SHP77 (cell line): ENCODE results near the gene CPED1.

Experiments
- DNase-seq, 2 experiments: peaks; one replicate each; lab custom pipeline; 2025; lab: John Stamatoyannopoulos, UW

The CPED1 gene

GRCh38 chr7:120988591-120989256 is at the start of gene CPED1:
CPED1 (plus strand) TSS chr7:120988711; CDS start chr7:120989622, 911 bp downstream.
- DNase-seq, result peak; percentile 7 to 70

- DNase-seq, result no peak
These were observed 49.2 kb upstream of the CPED1 start for GRCh38 chr7:120939345-120939744.

- DNase-seq, result no peak
These were observed 47.4 kb upstream of the CPED1 start for GRCh38 chr7:120941064-120941463.

GRCh38 chr7:120941856-120942255 is 46.7 kb upstream of the CPED1 start:
- no peak for DNase-seq

GRCh38 chr7:120942861-120943260 is 45.6 kb upstream of the CPED1 start:
- DNase-seq, result no peak

- no peak for DNase-seq
These were observed 43.5 kb upstream of the CPED1 start for GRCh38 chr7:120944826-120945562.

GRCh38 chr7:120947980-120948379 is 40.5 kb upstream of the CPED1 start:
- no peak for DNase-seq

GRCh38 chr7:120949393-120949911 is 39.1 kb upstream of the CPED1 start:
- no peak for DNase-seq

- DNase-seq, result no peak
These were observed 38.4 kb upstream of the CPED1 start for GRCh38 chr7:120949998-120950538.

- DNase-seq, result peak; percentile 97
These were observed 37.8 kb upstream of the CPED1 start, which contains the start of gene ING3 for GRCh38 chr7:120950539-120951308. ING3 (plus strand) TSS chr7:120950777; CDS start chr7:120950897, 120 bp downstream.

GRCh38 chr7:120951309-120951699 is 37.2 kb upstream of the CPED1 start:
- DNase-seq, result no peak

- DNase-seq, result no peak
These were observed 36.7 kb upstream of the CPED1 start for GRCh38 chr7:120951826-120952225.

GRCh38 chr7:120955577-120956149 is 32.8 kb upstream of the CPED1 start:
- no peak for DNase-seq

GRCh38 chr7:120959929-120960484 is 28.5 kb upstream of the CPED1 start:
- DNase-seq, result no peak

GRCh38 chr7:120960714-120961113 is 27.8 kb upstream of the CPED1 start:
- DNase-seq, result no peak

GRCh38 chr7:120961638-120962173 is 26.8 kb upstream of the CPED1 start:
- no peak for DNase-seq

- DNase-seq, result no peak
These were observed 24.4 kb upstream of the CPED1 start for GRCh38 chr7:120964088-120964487.

GRCh38 chr7:120966961-120967360 is 21.6 kb upstream of the CPED1 start:
- DNase-seq, result no peak

GRCh38 chr7:120973849-120974248 is 14.7 kb upstream of the CPED1 start:
- DNase-seq, result no peak

GRCh38 chr7:120979765-120980499 is 8.6 kb upstream of the CPED1 start:
- DNase-seq, result no peak
